Left ventricle myocardium inferior (tissue), 1 donor: ENCODE data around the gene KLHL36. TPM values are rescaled to one million over a fixed set of nuclear protein-coding genes. Genes with fewer than 3 reads are reported as not detected.

Experiments
- DNase-seq: peaks from one replicate; pipeline ENCODE4 v3.0.0-alpha.2; 2020
- H3K27ac ChIP-seq: fragments of 200-600 bp; replicated peaks from 2 replicates; pipeline ENCODE4 v1.8.0; 2021
- H3K27me3 ChIP-seq: fragments of 200-600 bp; 2 replicates; pipeline ENCODE4 v1.8.0; 2021; ENCODE audit warnings: low read depth
- H3K36me3 ChIP-seq: fragments of 200-600 bp; 2 replicates; pipeline ENCODE4 v1.8.0; 2021
- H3K4me1 ChIP-seq: fragments of 200-600 bp; 2 replicates; pipeline ENCODE4 v1.8.0; 2021
- H3K4me3 ChIP-seq: fragments of 200-600 bp; 2 replicates; pipeline ENCODE4 v1.8.0; 2021; ENCODE audit warnings: mild to moderate bottlenecking, moderate library complexity
- H3K9me3 ChIP-seq: fragments of 200-600 bp; replicated peaks from 2 replicates; pipeline ENCODE4 v1.8.0; 2021
- CTCF ChIP-seq: fragments of 200-600 bp; IDR thresholded peaks from 2 replicates; pipeline ENCODE4 v1.8.0; 2021; ENCODE audit warnings: antibody characterized with exemption, mild to moderate bottlenecking, borderline replicate concordance
- intact Hi-C: fragments of 100-400 bp; cut with micrococcal nuclease; formaldehyde crosslinking; loops from one replicate; pipeline ENCODE4 v1.11.0; 2022
- total RNA-seq: library from RNA; stranded (reverse); fragmentation: NEBNext Ultra II Directional; extraction: Animal tissue kit (Norgen Biotek cat#: 25700); gene quantifications from one replicate; pipeline ENCODE4 v1.2.1, GENCODE V29; 2021
- donor health status: DM: no; HTN: yes; CAD: no; lungs with severe emphysema.

KLHL36 gene
- total RNA-seq, 1 donor from 2014 or later: 84.4 TPM

DNA sequence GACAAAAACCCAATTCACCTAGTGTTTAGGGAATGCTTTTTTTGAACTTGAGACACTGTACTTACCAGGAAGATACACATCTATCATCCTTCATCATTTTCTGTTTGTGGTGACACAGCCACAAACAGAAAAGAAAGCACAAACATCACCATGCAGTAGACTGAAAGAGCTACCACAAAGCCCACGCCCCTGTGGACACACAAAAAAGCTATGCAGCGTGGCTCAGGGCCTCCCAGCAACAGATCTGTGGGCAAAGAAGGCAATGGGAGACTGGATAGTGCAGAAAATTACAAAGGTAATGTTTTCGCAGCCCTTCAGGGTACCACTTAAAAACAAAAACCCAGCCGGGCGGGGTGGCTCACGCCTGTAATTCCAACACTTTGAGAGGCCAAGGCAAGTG lies 40.0 kb upstream of the KLHL36 start:
- Histone ChIP-seq H3K36me3 (no peaks in the 10 kb centered on the region), H3K4me1 (peaks cover 13% of the 10 kb centered on the region), H3K27me3 (no peaks in the 10 kb centered on the region), H3K4me3 (no peak overlapping the region), H3K9me3 (peaks cover 9% of the 10 kb centered on the region), H3K27ac (no peak overlapping the region)
- intact Hi-C loops: no loop called here
- no peak for DNase-seq
- TF ChIP-seq CTCF: no peak

- intact Hi-C loops: no loop called here
- Histone ChIP-seq H3K27ac (no peak overlapping the region), H3K4me3 (no peak overlapping the region), H3K27me3 (no peaks in the 10 kb centered on the region), H3K36me3 (no peaks in the 10 kb centered on the region), H3K4me1 (peaks cover 13% of the 10 kb centered on the region), H3K9me3 (peaks cover 9% of the 10 kb centered on the region)
- no peak for TF ChIP-seq CTCF
- DNase-seq: no peak
Measured at GRCh38 chr16:84609563-84610177, 38.6 kb upstream of the KLHL36 start.

DNA sequence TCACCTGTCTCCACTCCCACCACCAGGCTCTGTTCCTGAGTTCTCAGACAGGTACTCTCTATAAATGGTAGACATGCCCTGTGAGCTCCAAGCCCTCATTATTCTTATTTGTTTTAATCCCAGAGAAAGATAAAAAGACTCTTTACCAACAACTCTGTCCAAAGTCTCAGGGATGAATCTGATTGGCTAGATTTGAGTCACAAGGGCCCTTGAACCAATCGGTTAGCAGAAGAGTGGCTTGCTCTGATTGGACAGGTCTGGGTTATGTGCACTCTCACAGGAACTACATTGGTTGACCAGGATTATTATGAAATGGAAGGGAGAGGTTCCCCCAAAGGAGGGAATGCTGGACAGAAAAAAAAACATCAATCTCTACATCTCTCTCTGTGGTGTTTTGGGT lies 37.9 kb upstream of the KLHL36 start:
- H3K27ac ChIP-seq: no peak overlapping the region
- no peak overlapping the region for H3K4me3 ChIP-seq
- intact Hi-C loops: no loop called here
- no peak for TF ChIP-seq CTCF
- H3K27me3 ChIP-seq: peaks cover under 1% of the 10 kb centered on the region
- H3K4me1 ChIP-seq: peaks cover 13% of the 10 kb centered on the region
- no peak for DNase-seq
- H3K9me3 ChIP-seq: peaks cover 6% of the 10 kb centered on the region
- H3K36me3 ChIP-seq: no peaks in the 10 kb centered on the region

- peaks cover 8% of the 10 kb centered on the region for H3K27me3 ChIP-seq
- H3K9me3 ChIP-seq: no peaks in the 10 kb centered on the region
- no peak overlapping the region for H3K4me3 ChIP-seq
- DNase-seq: no peak
- intact Hi-C loops: no loop called here
- H3K36me3 ChIP-seq: no peaks in the 10 kb centered on the region
- peaks cover 15% of the 10 kb centered on the region for H3K4me1 ChIP-seq
- H3K27ac ChIP-seq: no peak overlapping the region
- no peak for TF ChIP-seq CTCF
Measured at GRCh38 chr16:84611041-84611440, 37.3 kb upstream of the KLHL36 start.

DNA sequence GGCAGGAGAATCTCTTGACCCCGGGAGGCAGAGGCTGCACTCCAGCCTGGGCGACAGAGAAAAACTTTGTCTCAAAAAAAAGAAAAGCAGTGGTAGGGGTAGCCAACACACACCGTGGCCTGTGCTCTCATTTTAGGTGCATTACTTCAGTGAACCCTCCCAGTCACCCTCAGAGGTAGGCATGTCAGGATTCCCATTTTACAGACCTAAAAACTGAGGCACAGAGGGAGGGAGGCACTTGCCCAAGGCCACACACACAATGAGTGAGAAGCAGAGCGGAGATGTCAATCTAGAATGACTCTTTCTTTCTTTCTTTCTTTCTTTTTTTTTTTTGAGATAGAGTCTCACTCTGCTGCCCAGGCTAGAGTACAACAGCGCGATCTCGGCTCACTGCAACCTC lies 35.6 kb upstream of the KLHL36 start:
- Histone ChIP-seq H3K27me3 (peaks cover 13% of the 10 kb centered on the region), H3K4me3 (no peak overlapping the region), H3K4me1 (peaks cover 31% of the 10 kb centered on the region), H3K27ac (no peak overlapping the region), H3K36me3 (no peaks in the 10 kb centered on the region), H3K9me3 (no peaks in the 10 kb centered on the region)
- no peak for TF ChIP-seq CTCF
- DNase-seq: no peak
- intact Hi-C loops: no loop called here
